Measurements from ENCODE around the gene MAST4.

Gene MAST4

DNA sequence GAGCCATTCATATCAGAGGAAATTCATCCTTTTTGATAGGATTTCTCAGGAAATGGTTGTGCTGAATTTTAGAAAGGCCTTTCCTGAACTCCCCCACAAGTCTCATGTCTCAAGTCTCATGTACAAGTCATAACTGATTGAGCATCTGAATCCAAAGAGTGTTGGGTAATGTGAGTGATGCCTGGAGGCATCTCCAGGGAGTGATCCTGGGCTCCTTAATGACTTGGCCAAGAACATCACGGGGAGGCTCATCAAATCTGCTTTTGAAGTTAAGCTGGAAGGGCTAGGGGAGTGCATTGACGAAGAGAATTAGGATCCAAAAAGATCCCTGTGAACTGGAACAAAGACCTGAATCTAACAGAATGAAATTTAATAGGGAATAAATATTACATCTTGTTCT lies 79.2 kb downstream of the MAST4 start:
- no peaks in the 10 kb centered on the region for H4K20me1 ChIP-seq (ENCODE audit: insufficient read depth, low read length)
- no peak overlapping the region for H3K4me2 ChIP-seq (ENCODE audit: low read length)
- TF ChIP-seq, protein P1, sequence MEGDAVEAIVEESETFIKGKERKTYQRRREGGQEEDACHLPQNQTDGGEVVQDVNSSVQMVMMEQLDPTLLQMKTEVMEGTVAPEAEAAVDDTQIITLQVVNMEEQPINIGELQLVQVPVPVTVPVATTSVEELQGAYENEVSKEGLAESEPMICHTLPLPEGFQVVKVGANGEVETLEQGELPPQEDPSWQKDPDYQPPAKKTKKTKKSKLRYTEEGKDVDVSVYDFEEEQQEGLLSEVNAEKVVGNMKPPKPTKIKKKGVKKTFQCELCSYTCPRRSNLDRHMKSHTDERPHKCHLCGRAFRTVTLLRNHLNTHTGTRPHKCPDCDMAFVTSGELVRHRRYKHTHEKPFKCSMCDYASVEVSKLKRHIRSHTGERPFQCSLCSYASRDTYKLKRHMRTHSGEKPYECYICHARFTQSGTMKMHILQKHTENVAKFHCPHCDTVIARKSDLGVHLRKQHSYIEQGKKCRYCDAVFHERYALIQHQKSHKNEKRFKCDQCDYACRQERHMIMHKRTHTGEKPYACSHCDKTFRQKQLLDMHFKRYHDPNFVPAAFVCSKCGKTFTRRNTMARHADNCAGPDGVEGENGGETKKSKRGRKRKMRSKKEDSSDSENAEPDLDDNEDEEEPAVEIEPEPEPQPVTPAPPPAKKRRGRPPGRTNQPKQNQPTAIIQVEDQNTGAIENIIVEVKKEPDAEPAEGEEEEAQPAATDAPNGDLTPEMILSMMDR (IDR thresholded peaks at IDR 0.05; ENCODE audit: low read depth, low read length): no peak
- TF ChIP-seq EZH2phosphoT487 (IDR thresholded peaks at IDR 0.05; ENCODE audit: low read depth): no peak
- H2AFZ ChIP-seq (ENCODE audit: low read depth, low read length): no peak overlapping the region
- H3K9ac ChIP-seq (ENCODE audit: low read length): no peak overlapping the region
- no peak overlapping the region for H3K4me3 ChIP-seq (ENCODE audit: low read length)
- no peaks in the 10 kb centered on the region for H3K36me3 ChIP-seq (replicated peaks; ENCODE audit: low read depth, low read length)
- H3K27me3 ChIP-seq (ENCODE audit: low read depth, low read length): no peaks in the 10 kb centered on the region
- H3K9me3 ChIP-seq (ENCODE audit: insufficient read depth, low read length): no peaks in the 10 kb centered on the region
- no peak overlapping the region for H3K27ac ChIP-seq (ENCODE audit: low read length)
- no peaks in the 10 kb centered on the region for H3K4me1 ChIP-seq (ENCODE audit: low read length)
- no peaks in the 10 kb centered on the region for H3K79me2 ChIP-seq (ENCODE audit: low read length)

DNA sequence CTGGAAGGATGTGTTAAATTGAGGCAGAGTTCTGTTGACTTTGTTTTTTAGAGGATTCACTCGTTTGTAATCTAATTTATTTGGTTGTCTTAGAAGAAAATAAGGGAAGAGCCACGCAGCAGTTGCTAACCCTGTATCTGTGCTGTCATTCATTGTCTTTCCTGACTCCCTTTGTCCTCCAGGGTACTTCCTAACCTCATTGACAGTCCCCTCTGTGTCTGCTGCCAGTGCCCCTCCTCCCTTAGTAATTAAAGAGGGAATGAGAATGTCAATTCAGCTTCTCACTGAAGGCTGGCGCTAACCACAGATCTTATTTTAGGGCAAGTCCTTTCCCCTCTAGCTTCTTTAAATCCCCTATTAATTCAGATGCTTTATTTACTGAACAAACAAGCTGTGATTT lies 84.0 kb downstream of the MAST4 start:
- H3K79me2 ChIP-seq (ENCODE audit: low read length): no peaks in the 10 kb centered on the region
- no peak overlapping the region for H2AFZ ChIP-seq (ENCODE audit: low read depth, low read length)
- H3K9ac ChIP-seq (ENCODE audit: low read length): no peak overlapping the region
- H3K36me3 ChIP-seq (replicated peaks; ENCODE audit: low read depth, low read length): no peaks in the 10 kb centered on the region
- TF ChIP-seq EZH2phosphoT487 (IDR thresholded peaks at IDR 0.05; ENCODE audit: low read depth): no peak
- no peaks in the 10 kb centered on the region for H4K20me1 ChIP-seq (ENCODE audit: insufficient read depth, low read length)
- H3K9me3 ChIP-seq (ENCODE audit: insufficient read depth, low read length): no peaks in the 10 kb centered on the region
- no peaks in the 10 kb centered on the region for H3K27me3 ChIP-seq (ENCODE audit: low read depth, low read length)
- H3K4me1 ChIP-seq (ENCODE audit: low read length): no peaks in the 10 kb centered on the region
- no peak overlapping the region for H3K4me2 ChIP-seq (ENCODE audit: low read length)
- no peak overlapping the region for H3K27ac ChIP-seq (ENCODE audit: low read length)
- H3K4me3 ChIP-seq (ENCODE audit: low read length): no peak overlapping the region

DNA sequence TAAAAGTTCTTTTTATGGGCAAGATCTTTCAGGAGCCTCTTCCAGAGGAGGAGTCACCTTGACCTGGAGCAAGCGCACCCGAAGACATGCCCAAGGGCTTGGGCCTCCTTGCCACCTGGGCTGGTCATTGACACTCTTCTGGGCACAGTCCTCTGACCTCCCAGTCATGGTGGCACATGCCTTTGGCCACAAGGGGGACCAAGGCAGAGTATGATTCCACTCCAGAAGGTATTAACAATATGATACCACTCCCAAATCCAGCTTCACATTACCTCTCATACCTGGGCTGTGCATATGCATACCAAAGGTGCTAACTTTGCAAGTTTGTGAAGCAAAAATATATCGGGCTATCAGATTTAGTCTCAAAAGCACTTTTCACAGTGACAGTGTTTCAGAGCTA lies 84.6 kb downstream of the MAST4 start:
- no peaks in the 10 kb centered on the region for H4K20me1 ChIP-seq (ENCODE audit: insufficient read depth, low read length)
- no peak overlapping the region for H3K27ac ChIP-seq (ENCODE audit: low read length)
- no peak overlapping the region for H3K4me2 ChIP-seq (ENCODE audit: low read length)
- H3K9ac ChIP-seq (ENCODE audit: low read length): no peak overlapping the region
- H3K79me2 ChIP-seq (ENCODE audit: low read length): no peaks in the 10 kb centered on the region
- H3K4me3 ChIP-seq (ENCODE audit: low read length): no peak overlapping the region
- H3K9me3 ChIP-seq (ENCODE audit: insufficient read depth, low read length): no peaks in the 10 kb centered on the region
- H3K4me1 ChIP-seq (ENCODE audit: low read length): no peaks in the 10 kb centered on the region
- TF ChIP-seq EZH2phosphoT487 (IDR thresholded peaks at IDR 0.05; ENCODE audit: low read depth): no peak
- H2AFZ ChIP-seq (ENCODE audit: low read depth, low read length): no peak overlapping the region
- no peaks in the 10 kb centered on the region for H3K36me3 ChIP-seq (replicated peaks; ENCODE audit: low read depth, low read length)
- H3K27me3 ChIP-seq (ENCODE audit: low read depth, low read length): no peaks in the 10 kb centered on the region

DNA sequence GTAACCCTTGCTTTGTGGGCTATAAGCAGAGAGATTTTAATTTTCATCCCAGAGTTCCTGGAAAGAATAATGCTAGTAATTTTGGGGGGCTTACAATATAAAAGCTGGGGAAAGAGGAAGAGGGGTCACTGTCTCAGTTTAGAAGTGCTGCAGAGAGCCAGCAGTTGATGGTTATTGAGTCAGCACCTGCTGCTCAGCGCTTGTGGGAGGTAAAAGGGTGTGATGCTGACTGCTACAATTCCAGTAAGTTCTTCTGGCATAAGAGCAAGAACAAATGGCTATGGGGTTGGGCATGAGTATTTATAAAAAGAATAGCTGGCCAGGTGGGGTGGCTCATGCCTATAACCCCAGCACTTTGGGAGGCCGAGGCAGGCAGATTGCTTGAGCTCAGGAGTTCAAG lies 88.5 kb downstream of the MAST4 start:
- H4K20me1 ChIP-seq (ENCODE audit: insufficient read depth, low read length): no peaks in the 10 kb centered on the region
- no peak overlapping the region for H3K9ac ChIP-seq (ENCODE audit: low read length)
- TF ChIP-seq EZH2phosphoT487 (IDR thresholded peaks at IDR 0.05; ENCODE audit: low read depth): no peak
- TF ChIP-seq, protein P1 (IDR thresholded peaks at IDR 0.05; ENCODE audit: low read depth, low read length): no peak
- no peak overlapping the region for H2AFZ ChIP-seq (ENCODE audit: low read depth, low read length)
- H3K27ac ChIP-seq (ENCODE audit: low read length): no peak overlapping the region
- H3K79me2 ChIP-seq (ENCODE audit: low read length): no peaks in the 10 kb centered on the region
- H3K4me2 ChIP-seq (ENCODE audit: low read length): no peak overlapping the region
- no peaks in the 10 kb centered on the region for H3K4me1 ChIP-seq (ENCODE audit: low read length)
- H3K9me3 ChIP-seq (ENCODE audit: insufficient read depth, low read length): no peaks in the 10 kb centered on the region
- H3K36me3 ChIP-seq (replicated peaks; ENCODE audit: low read depth, low read length): no peaks in the 10 kb centered on the region
- no peaks in the 10 kb centered on the region for H3K27me3 ChIP-seq (ENCODE audit: low read depth, low read length)
- no peak overlapping the region for H3K4me3 ChIP-seq (ENCODE audit: low read length)

DNA sequence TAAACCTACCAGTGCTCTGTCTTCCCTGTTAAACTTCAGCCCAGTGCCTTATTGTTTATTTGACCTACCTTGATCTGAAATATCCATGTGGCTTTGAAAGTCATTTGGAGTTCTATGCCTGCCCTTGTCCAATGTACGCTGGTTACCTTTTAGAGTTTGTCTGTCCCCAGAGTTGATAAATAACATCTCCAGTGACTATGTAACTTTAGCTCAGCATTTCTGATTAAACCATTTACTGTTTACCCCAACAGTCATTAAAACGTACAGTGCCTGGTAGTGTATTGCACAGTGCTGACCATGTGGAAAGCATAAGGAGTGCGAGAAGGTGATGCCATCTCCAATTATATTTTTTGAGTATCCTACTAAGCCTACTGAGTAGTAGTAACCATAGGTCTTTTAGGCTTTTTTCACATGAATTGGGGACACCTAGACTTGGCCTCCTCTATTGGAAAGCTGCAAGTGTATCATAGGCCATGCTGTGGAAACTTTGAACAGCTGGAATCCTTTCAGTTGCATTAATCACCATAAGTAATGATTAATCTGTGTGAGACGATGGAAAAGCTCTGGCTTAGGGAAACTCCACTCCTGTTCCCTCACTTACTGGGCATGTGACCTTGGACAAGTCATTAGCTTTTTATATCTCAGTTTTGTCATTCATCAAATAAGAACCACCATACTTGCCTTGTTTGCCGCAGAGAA lies 93.5 kb downstream of the MAST4 start:
- Histone ChIP-seq H3K9me3 (ENCODE audit: insufficient read depth, low read length) (no peaks in the 10 kb centered on the region), H3K9ac (ENCODE audit: low read length) (no peak overlapping the region), H3K4me3 (ENCODE audit: low read length) (no peak overlapping the region), H3K27me3 (ENCODE audit: low read depth, low read length) (no peaks in the 10 kb centered on the region), H3K4me2 (ENCODE audit: low read length) (no peak overlapping the region), H2AFZ (ENCODE audit: low read depth, low read length) (no peak overlapping the region), H3K27ac (ENCODE audit: low read length) (no peak overlapping the region), H3K36me3 (replicated peaks; ENCODE audit: low read depth, low read length) (no peaks in the 10 kb centered on the region), H3K79me2 (ENCODE audit: low read length) (no peaks in the 10 kb centered on the region), H3K4me1 (ENCODE audit: low read length) (no peaks in the 10 kb centered on the region), H4K20me1 (ENCODE audit: insufficient read depth, low read length) (no peaks in the 10 kb centered on the region)
- TF ChIP-seq, protein P1 (IDR thresholded peaks at IDR 0.05; ENCODE audit: low read depth, low read length): no peak
- TF ChIP-seq EZH2phosphoT487 (IDR thresholded peaks at IDR 0.05; ENCODE audit: low read depth): no peak

Measured in OCI-LY3 (cell line).